ENCODE data around the gene TACC3. TPM values are rescaled to one million over a fixed set of nuclear protein-coding genes. Genes with fewer than 3 reads are reported as not detected.

The TACC3 gene
- total RNA-seq, 3 donors from 2014 or later, result 12.0 to 30.2 (median 12.7) TPM

- TF ChIP-seq, protein P1, sequence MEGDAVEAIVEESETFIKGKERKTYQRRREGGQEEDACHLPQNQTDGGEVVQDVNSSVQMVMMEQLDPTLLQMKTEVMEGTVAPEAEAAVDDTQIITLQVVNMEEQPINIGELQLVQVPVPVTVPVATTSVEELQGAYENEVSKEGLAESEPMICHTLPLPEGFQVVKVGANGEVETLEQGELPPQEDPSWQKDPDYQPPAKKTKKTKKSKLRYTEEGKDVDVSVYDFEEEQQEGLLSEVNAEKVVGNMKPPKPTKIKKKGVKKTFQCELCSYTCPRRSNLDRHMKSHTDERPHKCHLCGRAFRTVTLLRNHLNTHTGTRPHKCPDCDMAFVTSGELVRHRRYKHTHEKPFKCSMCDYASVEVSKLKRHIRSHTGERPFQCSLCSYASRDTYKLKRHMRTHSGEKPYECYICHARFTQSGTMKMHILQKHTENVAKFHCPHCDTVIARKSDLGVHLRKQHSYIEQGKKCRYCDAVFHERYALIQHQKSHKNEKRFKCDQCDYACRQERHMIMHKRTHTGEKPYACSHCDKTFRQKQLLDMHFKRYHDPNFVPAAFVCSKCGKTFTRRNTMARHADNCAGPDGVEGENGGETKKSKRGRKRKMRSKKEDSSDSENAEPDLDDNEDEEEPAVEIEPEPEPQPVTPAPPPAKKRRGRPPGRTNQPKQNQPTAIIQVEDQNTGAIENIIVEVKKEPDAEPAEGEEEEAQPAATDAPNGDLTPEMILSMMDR (IDR thresholded peaks at IDR 0.05), result no peak
- no peaks in the 10 kb centered on the region for H3K9me3 ChIP-seq
- DNase-seq, result no peak
- no peaks in the 10 kb centered on the region for H3K4me1 ChIP-seq (ENCODE audit: low read depth)
- H3K36me3 ChIP-seq (ENCODE audit: low read depth), result no peaks in the 10 kb centered on the region
- ATAC-seq, result no peak
- intact Hi-C loops (cut with DNase I, micrococcal nuclease), result no loop called here
- no peak overlapping the region for H3K4me3 ChIP-seq
These were observed 57.5 kb downstream of the TACC3 start for GRCh38 chr4:1778642-1779392.

GRCh38 chr4:1779588-1780382 lies 58.5 kb downstream of the TACC3 start:
- TF ChIP-seq, protein P1 (IDR thresholded peaks at IDR 0.05), result no peak
- intact Hi-C loops (cut with DNase I, micrococcal nuclease), result no loop called here
- H3K36me3 ChIP-seq (ENCODE audit: low read depth), result no peaks in the 10 kb centered on the region
- ATAC-seq (no peak), DNase-seq (no peak)
- H3K4me1 ChIP-seq (ENCODE audit: low read depth), result no peaks in the 10 kb centered on the region
- no peak overlapping the region for H3K4me3 ChIP-seq
- H3K9me3 ChIP-seq, result no peaks in the 10 kb centered on the region

- Histone ChIP-seq H3K36me3 (ENCODE audit: low read depth) (no peaks in the 10 kb centered on the region), H3K9me3 (no peaks in the 10 kb centered on the region), H3K4me1 (ENCODE audit: low read depth) (peaks cover 2% of the 10 kb centered on the region), H3K4me3 (no peak overlapping the region)
- TF ChIP-seq, protein P1 (IDR thresholded peaks at IDR 0.05), result no peak
- no peak for DNase-seq
- intact Hi-C loops (cut with DNase I, micrococcal nuclease), result no loop called here
- no peak for ATAC-seq
These were observed 59.1 kb downstream of the TACC3 start for GRCh38 chr4:1780435-1780834.

DNA sequence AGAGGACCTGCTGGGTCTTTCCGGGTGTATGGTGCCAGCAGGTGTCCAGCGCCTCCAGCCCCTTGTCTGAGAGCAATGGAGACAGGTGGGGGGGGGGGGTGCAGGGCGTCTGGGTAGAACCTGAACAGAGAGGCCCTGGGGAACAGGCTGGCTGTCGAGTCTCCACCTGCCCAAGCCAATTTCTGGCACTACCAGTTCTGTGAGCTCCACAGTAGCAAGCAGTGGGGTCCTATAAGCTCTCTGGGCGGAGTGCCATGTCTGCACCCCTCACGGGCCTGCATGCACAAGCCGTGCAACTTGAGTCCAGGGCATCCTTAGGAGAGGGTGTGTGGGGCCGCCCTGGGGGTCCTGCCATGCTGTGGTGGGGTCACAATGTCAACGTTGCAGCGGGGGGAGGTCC lies 61.7 kb downstream of the TACC3 start:
- intact Hi-C loops (cut with DNase I, micrococcal nuclease), result no loop called here
- no peak overlapping the region for H3K4me3 ChIP-seq
- TF ChIP-seq, protein P1 (IDR thresholded peaks at IDR 0.05), result no peak
- peaks cover 2% of the 10 kb centered on the region for H3K4me1 ChIP-seq (ENCODE audit: low read depth)
- ATAC-seq, result no peak
- DNase-seq, result no peak
- no peaks in the 10 kb centered on the region for H3K9me3 ChIP-seq
- H3K36me3 ChIP-seq (ENCODE audit: low read depth), result no peaks in the 10 kb centered on the region

- Histone ChIP-seq H3K36me3 (ENCODE audit: low read depth) (no peaks in the 10 kb centered on the region), H3K4me1 (ENCODE audit: low read depth) (peaks cover 2% of the 10 kb centered on the region), H3K4me3 (no peak overlapping the region), H3K9me3 (no peaks in the 10 kb centered on the region)
- intact Hi-C loops (cut with DNase I, micrococcal nuclease), result no loop called here
- TF ChIP-seq, protein P1 (IDR thresholded peaks at IDR 0.05), result no peak
- ATAC-seq (no peak), DNase-seq (no peak)
These were observed 62.6 kb downstream of the TACC3 start for GRCh38 chr4:1783970-1784369.

Measured in mucosa of descending colon (tissue), 3 donors.